NT2/D1 (cell line): ENCODE measurements around the gene TCF25.

Experiments used
- DNase-seq: peaks from one replicate; pipeline ENCODE4 v3.0.0-alpha.2; 2011; ENCODE audit warnings: low read depth, low spot score
- H3K27me3 ChIP-seq: 2 replicates; pipeline ENCODE4 v1.6.0; 2011; ENCODE audit warnings: mild to moderate bottlenecking; ENCODE audit not compliant: insufficient read length, insufficient read depth
- H3K36me3 ChIP-seq: 2 replicates; pipeline ENCODE4 v1.6.1; 2011; ENCODE audit warnings: mild to moderate bottlenecking, low read length, mixed read lengths; ENCODE audit not compliant: insufficient read depth, insufficient read length
- H3K4me1 ChIP-seq: 2 replicates; pipeline ENCODE4 v1.5.1; 2011; ENCODE audit not compliant: insufficient read depth, insufficient read length
- H3K4me3 ChIP-seq: 2 replicates; pipeline ENCODE4 v1.5.1; 2011; ENCODE audit warnings: low read depth; ENCODE audit not compliant: insufficient read length
- H3K9ac ChIP-seq: 2 replicates; pipeline ENCODE4 v1.6.0; 2011; ENCODE audit warnings: low read depth; ENCODE audit not compliant: insufficient read length
- H3K9me3 ChIP-seq: 2 replicates; pipeline ENCODE4 v1.5.1; 2011; ENCODE audit warnings: mild to moderate bottlenecking, low read length; ENCODE audit not compliant: insufficient read depth
- SUZ12 ChIP-seq: IDR thresholded peaks from 2 replicates; pipeline ENCODE4 v1.6.1; 2011; ENCODE audit not compliant: insufficient read length, insufficient read depth; ENCODE audit errors: extremely low read depth
- YY1 ChIP-seq: IDR thresholded peaks from 2 replicates; pipeline ENCODE4 v1.6.1; 2011; ENCODE audit not compliant: insufficient read length, insufficient read depth
- ZNF274 ChIP-seq: IDR thresholded peaks from 2 replicates; pipeline ENCODE4 v1.6.1; 2011; ENCODE audit warnings: mild to moderate bottlenecking, low read depth, low read length

TCF25 gene

DNA sequence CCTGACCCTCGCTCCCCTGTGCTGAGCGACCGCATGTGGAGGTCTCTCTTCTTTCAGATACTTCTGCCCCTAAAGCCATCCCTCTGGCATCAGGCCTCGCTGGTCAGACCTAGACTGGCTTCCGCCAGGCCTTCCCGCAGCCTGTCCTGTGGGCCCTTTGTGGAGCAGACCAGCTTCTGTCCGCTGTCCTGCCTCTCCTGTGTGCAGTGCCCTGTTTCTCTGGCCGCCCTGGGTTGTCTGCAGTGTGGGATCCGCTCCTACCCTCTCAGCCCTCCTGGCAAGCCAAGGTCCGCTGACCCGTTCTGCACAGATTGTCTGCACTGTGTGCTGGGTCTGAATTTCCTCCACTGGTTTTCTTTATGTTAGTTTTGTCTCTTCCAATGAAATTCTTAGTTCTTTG, 23.8 kb downstream of the TCF25 start:
- no peak for DNase-seq
- peaks cover 83% of the 10 kb centered on the region for H3K36me3 ChIP-seq

DNA sequence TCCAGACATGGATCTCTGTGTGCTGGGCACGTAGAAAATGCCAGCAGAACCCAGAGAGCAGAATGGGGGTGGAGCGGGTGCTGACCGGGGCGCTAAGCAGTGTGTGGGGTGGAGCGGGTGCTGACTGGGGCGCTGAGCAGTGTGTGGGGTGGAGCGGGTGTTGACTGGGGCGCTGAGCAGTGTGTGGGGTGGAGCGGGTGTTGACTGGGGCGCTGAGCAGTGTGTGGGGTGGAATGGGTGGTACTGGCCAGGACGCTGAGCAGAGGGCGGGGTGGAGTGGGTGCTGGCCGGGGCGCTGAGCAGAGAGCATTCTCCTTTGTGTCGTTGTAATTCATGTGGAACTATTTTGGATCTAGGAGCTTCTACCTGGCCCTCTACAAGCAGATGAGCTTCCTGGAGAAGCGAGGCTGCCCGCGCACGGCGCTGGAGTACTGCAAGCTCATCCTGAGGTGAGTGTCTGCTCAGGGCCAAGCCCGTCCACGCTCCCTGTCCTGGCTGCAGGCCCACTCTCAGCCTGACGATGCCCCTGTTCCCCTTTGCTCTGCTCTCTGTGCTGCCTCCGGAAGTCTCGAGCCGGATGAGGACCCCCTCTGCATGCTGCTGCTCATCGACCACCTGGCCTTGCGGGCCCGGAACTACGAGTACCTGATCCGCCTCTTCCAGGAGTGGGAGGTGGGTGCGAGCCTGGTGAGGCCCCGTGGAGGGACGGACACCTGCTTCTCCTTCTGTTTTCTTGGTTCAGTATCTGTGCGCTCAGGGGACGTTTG, 25.0 kb downstream of the TCF25 start:
- peaks cover 79% of the 10 kb centered on the region for H3K36me3 ChIP-seq
- H3K27me3 ChIP-seq, result no peaks in the 10 kb centered on the region
- no peak for TF ChIP-seq SUZ12
- TF ChIP-seq ZNF274, result no peak
- no peak for TF ChIP-seq YY1
- H3K4me3 ChIP-seq, result no peak overlapping the region
- H3K9me3 ChIP-seq, result no peaks in the 10 kb centered on the region
- H3K4me1 ChIP-seq, result peaks cover 2% of the 10 kb centered on the region
- H3K9ac ChIP-seq, result no peak overlapping the region
- DNase-seq, result no peak

More for the DNA sequence above, 23.8 kb downstream of the TCF25 start:
- TF ChIP-seq ZNF274 (no peak), YY1 (no peak), SUZ12 (no peak)
- H3K4me1 ChIP-seq, result peaks cover 2% of the 10 kb centered on the region
- peak overlapping the region; percentile 15 for H3K9ac ChIP-seq
- H3K27me3 ChIP-seq, result no peaks in the 10 kb centered on the region
- H3K9me3 ChIP-seq, result no peaks in the 10 kb centered on the region
- H3K4me3 ChIP-seq, result no peak overlapping the region

DNA sequence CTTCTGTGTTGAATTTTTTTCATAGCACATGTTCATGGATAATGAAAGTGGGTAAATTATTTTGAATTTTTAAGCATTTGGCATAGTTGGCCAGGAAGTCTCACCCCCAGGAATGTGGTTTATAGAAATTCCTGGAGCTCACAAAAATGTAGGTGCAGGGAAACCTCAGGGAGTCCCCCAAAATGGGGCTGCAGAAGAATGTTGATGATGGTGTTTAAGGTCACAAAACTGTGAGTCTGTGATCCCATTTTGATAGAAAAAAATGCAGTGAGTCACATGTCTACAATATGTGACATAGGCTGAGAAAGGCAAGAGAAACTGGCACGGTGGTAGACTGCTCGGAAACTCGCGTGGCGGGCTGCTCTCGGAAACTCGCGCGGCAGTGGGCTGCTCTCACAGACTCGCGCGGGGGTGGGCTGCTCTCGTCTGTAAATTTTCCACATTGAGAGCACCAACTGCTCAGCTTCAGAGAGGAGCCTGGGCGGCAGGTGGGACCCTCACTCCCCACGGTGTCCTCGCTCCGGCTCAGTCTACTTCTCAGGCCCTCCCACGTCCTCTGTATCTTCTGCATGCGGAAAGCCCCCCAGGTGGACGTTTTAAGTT, 26.6 kb downstream of the TCF25 start:
- Histone ChIP-seq H3K27me3 (no peaks in the 10 kb centered on the region), H3K4me3 (no peak overlapping the region), H3K36me3 (peaks cover 84% of the 10 kb centered on the region), H3K4me1 (peaks cover 2% of the 10 kb centered on the region), H3K9ac (no peak overlapping the region), H3K9me3 (no peaks in the 10 kb centered on the region)
- no peak for DNase-seq
- no peak for TF ChIP-seq SUZ12
- no peak for TF ChIP-seq ZNF274
- TF ChIP-seq YY1, result no peak

DNA sequence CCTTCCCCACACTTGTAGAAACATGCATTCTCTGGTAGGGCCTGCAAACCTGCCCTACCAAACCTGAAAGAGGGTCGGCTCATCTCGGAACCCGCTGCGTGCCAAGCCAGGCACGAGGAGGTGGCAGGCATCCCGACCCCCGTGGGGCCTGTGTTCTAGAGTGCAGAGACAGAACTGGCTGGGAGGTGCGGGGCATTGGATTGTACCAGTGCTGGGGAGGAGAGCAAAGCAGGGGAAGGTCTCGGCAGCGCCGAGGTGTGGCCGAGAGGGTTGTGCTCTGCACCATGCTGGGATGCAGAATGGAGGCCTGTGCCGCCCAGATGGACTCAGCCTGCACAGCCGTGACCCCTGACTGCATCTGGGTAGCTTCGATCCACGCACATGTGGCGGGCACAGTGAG, 27.5 kb downstream of the TCF25 start:
- Histone ChIP-seq H3K4me3 (no peak overlapping the region), H3K27me3 (no peaks in the 10 kb centered on the region), H3K9ac (no peak overlapping the region), H3K36me3 (peaks cover 84% of the 10 kb centered on the region), H3K4me1 (no peaks in the 10 kb centered on the region), H3K9me3 (no peaks in the 10 kb centered on the region)
- TF ChIP-seq ZNF274 (no peak), SUZ12 (no peak), YY1 (no peak)
- no peak for DNase-seq

DNA sequence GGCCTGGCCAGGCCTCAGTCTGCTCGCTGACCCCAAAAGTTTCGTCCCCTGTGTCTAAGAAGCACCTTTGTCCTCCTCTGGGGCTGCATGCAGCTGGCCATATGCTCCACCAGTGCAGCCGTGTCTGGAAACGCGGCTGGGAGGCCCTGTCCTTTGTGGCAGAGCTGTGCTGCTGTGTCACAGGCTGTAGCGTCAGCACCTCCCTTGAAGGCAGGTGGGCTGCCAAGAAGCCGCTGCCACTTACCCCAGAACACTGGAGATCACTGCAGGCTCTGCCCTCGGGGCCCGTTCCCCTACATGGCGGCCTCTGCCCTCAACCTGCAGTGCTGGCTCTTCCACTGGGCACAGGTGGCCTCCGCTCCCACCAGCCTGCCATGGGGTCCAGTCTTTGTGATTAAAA, 29.6 kb downstream of the TCF25 start:
- H3K27me3 ChIP-seq, result no peaks in the 10 kb centered on the region
- no peak for DNase-seq
- H3K4me3 ChIP-seq, result no peak overlapping the region
- H3K36me3 ChIP-seq, result peaks cover 80% of the 10 kb centered on the region
- TF ChIP-seq ZNF274 (no peak), YY1 (no peak), SUZ12 (no peak)
- H3K9ac ChIP-seq, result no peak overlapping the region
- no peaks in the 10 kb centered on the region for H3K4me1 ChIP-seq
- peaks cover 14% of the 10 kb centered on the region; the same call in 1 of the 2 replicates for H3K9me3 ChIP-seq

DNA sequence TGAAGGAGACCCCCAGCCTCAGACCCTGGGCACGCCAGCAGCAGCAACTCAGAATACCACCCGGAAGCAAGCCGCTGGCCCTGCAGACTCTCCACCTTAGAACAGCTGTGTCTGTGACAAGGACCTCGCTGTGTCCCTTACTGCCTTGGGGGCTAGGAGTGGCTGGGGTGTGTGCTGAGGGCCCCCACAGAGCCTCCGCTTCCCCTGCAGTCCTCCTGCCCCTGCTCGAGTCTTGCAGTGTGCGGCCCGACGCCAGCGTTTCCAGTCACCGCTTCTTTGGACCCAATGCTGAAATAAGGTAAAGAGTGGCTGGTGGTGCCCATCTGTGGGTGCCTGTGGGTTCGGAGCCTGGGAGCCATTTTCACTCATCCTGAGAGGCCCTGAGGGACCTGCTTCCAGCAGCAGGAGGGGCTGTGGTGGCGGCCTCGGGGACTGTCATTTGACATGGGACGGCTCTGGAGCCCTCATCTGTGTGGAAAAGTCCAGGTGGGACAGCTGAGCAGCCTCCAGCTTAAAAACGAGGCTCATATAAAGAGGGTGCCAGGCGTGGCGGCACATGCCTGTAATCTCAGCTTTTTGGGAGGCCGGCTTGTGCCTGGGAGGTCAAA, 30.6 kb downstream of the TCF25 start:
- DNase-seq, result no peak
- Histone ChIP-seq H3K9me3 (peaks cover 19% of the 10 kb centered on the region; the same call in 1 of the 2 replicates), H3K27me3 (no peaks in the 10 kb centered on the region), H3K36me3 (peaks cover 79% of the 10 kb centered on the region), H3K4me3 (no peak overlapping the region), H3K9ac (no peak overlapping the region), H3K4me1 (no peaks in the 10 kb centered on the region)
- no peak for TF ChIP-seq YY1
- TF ChIP-seq ZNF274, result no peak
- no peak for TF ChIP-seq SUZ12
